ENCODE measurements around the gene FGF3. TPM values are rescaled to one million over a fixed set of nuclear protein-coding genes. Genes with fewer than 3 reads are reported as not detected.

The FGF3 gene
- total RNA-seq, 1 donor from 2014 or later, result 0.30 TPM

DNA sequence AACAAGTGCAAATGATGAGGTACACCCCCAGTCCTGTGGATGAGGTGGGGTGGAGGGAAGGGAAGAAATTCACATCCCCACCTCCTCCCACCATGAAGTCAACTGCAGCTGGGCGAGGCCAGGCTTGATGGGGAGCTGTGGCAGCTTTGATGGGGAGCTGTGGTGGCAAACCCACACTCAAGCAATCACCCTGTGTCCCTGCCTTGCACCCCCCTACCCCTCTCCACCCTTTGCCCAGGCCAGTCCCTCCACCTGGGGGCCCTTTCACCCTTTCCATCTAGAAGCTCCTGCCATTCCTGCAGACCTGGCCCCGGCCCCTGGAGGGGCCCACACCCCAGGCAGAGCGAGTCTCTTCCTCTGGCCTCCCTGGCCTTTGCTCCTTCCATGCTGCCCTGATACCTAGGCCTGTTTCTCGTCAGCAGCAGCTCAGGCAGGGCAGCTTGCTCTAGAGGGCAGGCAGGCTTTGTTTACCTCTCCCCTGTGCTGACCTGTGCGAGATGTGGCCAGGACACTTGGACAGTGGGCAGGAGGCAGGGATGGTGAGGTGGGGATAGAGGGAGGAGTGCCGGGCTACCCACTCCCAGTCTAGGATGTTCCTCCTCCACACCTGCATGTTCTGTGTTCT, 4.5 kb upstream of the FGF3 start:
- no peak for DNase-seq

- DNase-seq, result no peak
These were observed 3.7 kb upstream of the FGF3 start for GRCh38 chr11:69822676-69823494.

GRCh38 chr11:69821511-69822040, 2.4 kb upstream of the FGF3 start:
- no peak for DNase-seq

- no peak for DNase-seq
These were observed 1.2 kb upstream of the FGF3 start for GRCh38 chr11:69820441-69820840.

- DNase-seq, result no peak
These were observed 390 bp upstream of the FGF3 start for GRCh38 chr11:69819541-69820070.

DNA sequence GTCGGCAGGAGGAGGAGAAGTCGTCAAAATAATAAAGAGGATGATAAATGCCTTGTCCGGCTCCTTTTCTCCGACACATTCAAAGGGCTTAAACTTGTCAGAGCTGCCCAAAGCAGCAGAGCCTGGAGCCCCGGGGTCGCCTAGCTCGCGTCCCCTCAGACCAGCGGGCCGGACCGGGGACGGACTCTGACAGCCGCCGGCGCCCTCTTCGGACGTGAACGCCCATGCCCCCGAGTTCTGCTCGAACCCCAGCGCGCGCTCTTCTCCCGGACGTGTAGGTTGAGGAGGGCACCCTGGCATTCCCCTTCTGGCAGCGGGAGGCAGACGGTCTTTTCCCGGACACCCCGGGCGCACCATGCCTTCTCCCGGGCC, 999 bp downstream of the FGF3 start:
- DNase-seq, result no peak

GRCh38 chr11:69817265-69818230, 1.7 kb downstream of the FGF3 start:
- DNase-seq, result no peak

- DNase-seq, result no peak
These were observed 2.5 kb downstream of the FGF3 start for GRCh38 chr11:69816671-69817070.

- DNase-seq, result no peak
These were observed 3.2 kb downstream of the FGF3 start for GRCh38 chr11:69815973-69816372.

DNA sequence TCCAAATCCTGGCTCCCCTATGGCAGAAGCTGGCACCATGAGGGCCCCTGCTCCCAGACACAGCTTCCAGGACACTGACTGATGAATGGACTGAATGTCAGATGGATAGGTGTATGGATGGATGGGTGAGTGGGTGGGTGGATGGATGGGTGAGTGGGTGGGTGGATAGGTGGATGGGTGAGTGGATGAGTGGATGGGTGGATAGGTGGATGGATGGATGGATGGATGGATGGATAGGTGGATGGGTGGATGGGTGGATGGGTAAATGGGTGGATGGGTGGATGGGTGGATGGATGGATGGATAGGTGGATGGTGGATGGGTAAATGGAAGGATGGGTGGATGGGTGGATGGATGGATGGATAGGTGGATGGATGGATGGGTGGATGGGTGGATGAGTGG, 4.3 kb downstream of the FGF3 start:
- no peak for DNase-seq

DNA sequence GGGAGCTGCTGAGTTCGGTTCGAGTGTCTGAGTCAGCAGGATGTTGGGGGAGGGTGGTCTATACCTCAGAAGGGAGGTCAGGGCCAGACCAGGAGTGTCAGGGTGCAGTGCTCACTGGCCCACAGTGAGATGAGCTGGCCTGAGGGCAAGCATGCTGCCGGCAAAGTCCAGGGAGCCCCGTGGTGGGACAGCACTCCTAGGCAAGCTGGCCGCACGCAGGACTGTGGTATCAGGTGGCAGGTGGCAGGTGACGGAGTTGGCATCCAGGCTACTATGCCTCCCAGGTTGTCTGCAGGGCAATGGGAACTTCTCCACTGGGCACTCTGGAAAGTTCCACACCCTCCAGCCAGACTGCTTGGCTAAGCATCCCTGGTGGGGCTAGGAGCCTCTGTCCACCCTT, 4.8 kb downstream of the FGF3 start:
- DNase-seq, result no peak

DNA sequence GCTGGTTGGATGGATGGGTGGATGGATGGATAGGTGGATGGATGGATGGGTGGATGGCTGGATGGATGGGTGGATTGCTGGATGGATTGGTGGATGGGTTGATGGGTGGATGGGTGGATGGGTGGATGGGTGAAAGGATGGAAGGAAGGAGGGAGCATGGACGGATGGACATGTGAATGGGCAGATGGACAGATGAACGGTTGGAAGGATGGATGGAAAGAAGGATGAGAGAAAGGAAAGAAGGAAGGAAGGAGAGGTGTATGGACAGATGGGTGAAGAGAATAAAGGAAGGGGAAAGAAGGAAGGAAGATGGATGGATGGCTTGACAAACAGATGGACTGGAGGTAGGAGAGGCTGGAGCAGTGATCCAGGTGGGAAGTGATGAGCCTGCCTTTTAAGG, 5.4 kb downstream of the FGF3 start:
- no peak for DNase-seq

- DNase-seq, result no peak
These were observed 6.3 kb downstream of the FGF3 start for GRCh38 chr11:69812946-69813345.

DNA sequence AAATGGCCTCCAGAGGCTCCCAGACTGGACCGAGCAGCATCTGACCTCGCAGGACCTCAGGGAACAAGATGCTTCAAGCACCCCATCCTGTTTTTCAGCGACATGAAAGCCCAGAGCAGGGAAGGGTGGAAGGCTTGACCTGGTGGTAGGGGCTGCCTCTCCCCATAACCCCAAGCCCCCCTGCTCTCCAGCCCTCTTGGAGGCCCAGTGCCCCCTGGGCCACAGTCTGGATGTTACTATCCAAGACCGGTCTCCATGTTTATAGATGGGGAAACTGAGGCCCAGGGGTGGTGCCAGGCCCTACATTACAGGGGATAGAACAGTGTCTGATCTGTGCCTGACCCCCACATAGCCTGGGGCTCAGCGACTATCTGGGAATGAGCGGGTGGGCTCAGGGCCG, 7.0 kb downstream of the FGF3 start:
- DNase-seq, result no peak

GRCh38 chr11:69811431-69811830, 7.8 kb downstream of the FGF3 start:
- DNase-seq, result no peak

GRCh38 chr11:69810289-69811118, 8.7 kb downstream of the FGF3 start:
- no peak for DNase-seq

GRCh38 chr11:69808667-69809086, 10.5 kb downstream of the FGF3 start:
- no peak for DNase-seq

DNA sequence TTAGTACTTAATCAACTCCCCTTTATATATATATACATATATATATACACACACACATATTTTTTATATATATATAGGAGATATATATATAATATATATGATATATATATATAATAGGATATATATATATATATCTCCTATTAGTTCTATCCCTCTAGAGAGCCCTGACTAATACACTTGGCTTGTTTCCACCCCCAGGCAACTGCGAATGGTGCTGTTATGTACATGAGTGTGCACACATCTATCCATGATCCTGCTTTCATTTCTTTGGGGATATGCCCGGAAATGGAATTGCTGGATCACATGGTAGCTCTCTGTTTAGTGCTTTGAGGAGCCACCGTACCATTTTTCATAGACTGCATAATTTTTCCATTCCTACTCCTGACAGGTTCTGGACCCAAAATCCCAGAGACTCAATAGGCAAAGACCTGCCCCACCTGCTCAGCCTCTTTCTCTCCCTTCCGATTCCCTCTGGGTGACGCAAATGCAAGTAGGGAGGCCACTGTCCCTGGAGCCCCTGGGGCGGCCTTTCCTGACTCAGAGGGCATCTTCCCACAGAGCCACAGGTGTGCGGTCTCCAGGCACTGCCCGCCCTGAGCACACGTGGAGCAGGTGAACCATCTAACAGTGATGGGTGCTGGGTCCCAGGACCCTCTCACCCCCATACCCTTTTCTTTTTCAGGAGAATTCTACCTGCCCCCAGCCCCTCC, 12.0 kb downstream of the FGF3 start:
- no peak for DNase-seq

DNA sequence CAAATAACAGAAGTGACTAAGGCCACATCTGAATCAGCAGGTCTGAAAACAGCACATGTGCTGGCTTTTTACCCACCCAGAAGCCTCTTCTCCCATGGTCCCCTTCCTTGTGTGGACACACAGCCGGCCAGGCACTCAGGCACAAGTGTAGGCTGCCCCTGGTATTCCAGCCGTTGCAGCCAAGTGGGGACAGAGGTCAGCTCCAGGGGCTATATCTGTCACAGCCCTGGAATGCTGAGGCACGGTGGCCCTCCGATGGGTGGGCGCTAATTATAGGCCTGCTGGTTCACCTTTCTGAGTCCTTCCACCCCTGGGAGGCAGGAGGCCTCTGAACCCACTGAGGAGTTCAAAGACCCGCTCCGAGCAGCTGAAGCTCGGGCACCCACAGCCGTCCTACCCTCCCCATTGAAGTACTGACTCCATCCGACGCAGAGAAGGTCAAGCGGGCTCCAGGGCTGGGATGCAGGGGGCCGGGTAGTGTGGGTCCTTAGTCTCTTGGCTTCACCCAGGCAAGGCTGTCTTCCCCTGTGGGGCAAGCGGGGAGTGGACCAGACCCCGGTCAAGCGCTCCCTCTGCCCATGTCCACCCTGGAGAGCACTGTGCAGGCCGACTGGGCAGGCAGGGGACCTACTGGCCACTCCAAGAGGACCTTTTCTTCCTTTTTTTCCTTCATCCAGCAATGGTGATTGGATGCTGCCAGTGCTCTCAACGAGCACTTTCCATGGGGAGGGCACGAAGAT, 14.3 kb downstream of the FGF3 start:
- DNase-seq, result no peak

GRCh38 chr11:69803604-69804218, 15.5 kb downstream of the FGF3 start:
- DNase-seq, result no peak
